ENCODE data around the gene ACYP2.

DNA sequence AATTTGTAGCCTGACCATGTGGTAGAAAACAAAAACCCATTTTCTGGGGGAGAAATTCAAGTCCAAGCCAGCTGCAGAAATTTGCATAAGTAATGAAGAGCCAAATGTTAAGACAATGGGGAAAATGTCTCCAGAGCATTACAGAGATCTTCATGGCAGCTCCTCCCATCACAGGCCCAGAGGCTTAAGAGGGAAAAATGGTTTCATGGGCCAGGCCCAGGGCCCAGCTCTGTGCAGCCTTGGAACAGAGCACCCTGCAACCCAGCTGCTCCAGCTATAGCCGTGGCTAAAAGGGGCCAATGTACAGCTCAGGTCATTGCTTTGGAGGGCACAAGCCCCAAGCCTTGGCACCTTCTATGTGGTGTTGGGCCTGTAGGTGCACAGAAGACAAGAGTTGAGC lies 209.7 kb downstream of the ACYP2 start:
- TF ChIP-seq, protein P1, sequence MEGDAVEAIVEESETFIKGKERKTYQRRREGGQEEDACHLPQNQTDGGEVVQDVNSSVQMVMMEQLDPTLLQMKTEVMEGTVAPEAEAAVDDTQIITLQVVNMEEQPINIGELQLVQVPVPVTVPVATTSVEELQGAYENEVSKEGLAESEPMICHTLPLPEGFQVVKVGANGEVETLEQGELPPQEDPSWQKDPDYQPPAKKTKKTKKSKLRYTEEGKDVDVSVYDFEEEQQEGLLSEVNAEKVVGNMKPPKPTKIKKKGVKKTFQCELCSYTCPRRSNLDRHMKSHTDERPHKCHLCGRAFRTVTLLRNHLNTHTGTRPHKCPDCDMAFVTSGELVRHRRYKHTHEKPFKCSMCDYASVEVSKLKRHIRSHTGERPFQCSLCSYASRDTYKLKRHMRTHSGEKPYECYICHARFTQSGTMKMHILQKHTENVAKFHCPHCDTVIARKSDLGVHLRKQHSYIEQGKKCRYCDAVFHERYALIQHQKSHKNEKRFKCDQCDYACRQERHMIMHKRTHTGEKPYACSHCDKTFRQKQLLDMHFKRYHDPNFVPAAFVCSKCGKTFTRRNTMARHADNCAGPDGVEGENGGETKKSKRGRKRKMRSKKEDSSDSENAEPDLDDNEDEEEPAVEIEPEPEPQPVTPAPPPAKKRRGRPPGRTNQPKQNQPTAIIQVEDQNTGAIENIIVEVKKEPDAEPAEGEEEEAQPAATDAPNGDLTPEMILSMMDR (IDR thresholded peaks at IDR 0.05) = no peak
- no peak for TF ChIP-seq POLR2A (IDR thresholded peaks at IDR 0.05)
- TF ChIP-seq POLR2AphosphoS5 (IDR thresholded peaks at IDR 0.05) = no peak
